ENCODE measurements around the gene KIZ. TPM values are rescaled to one million over a fixed set of nuclear protein-coding genes. Genes with fewer than 3 reads are reported as not detected.

The KIZ gene
- total and polyA plus RNA-seq, 2 of the 4 experiments (the other 2 are of a cell fraction): 9.9 to 14.0 TPM

- in situ Hi-C loops (cut with MboI; ENCODE audit: low sequenced_read_pairs): no loop called here
- no CpG with 5 or more reads among the region's 8 CpGs for WGBS, 2 experiments (ENCODE audit: extremely low coverage in 2 of 2, insufficient read length in 1 of 2)
- Histone ChIP-seq H3K79me1 (ENCODE audit: low read depth in 1 of 2, low read length in 2 of 2) (no peaks in the 10 kb centered on the region; a peak in 1 of 4 replicates), H2BK15ac (ENCODE audit: low read depth, low read length) (no peak overlapping the region), H3K4ac (ENCODE audit: low read depth, low read length) (no peak overlapping the region), H3K56ac (ENCODE audit: extremely low read depth, insufficient read depth, low read length) (no peak overlapping the region), H3K18ac (ENCODE audit: low read depth, low read length) (no peak overlapping the region), H3K23ac (ENCODE audit: low read depth, low read length) (no peak overlapping the region), H4K5ac (ENCODE audit: low read depth, low read length) (no peak overlapping the region), H3K27ac (ENCODE audit: insufficient read depth, low read length) (no peak overlapping the region), H2AK9ac (replicated peaks; ENCODE audit: low read depth, low read length, poor library complexity) (no peak overlapping the region), H4K20me1 (ENCODE audit: insufficient read depth, low read length) (no peaks in the 10 kb centered on the region), H3K36me3 (ENCODE audit: control insufficient read depth, insufficient read depth, low read length) (peaks cover 13% of the 10 kb centered on the region), H3K9me1 (ENCODE audit: insufficient read depth, low read length) (peaks cover 5% of the 10 kb centered on the region; the same call in 1 of the 2 replicates), H2BK5ac (ENCODE audit: low read depth, low read length, poor library complexity, severe bottlenecking) (no peak overlapping the region), H3K4me2 (ENCODE audit: low read depth, low read length) (no peak overlapping the region), H4K8ac (ENCODE audit: low read depth in 2 of 2, low read length in 2 of 2) (no peak overlapping the region), H2BK120ac (ENCODE audit: low read depth, low read length) (no peak overlapping the region), H2AK5ac (ENCODE audit: low read depth, low read length) (no peak overlapping the region), H2BK20ac (ENCODE audit: low read depth, low read length) (no peak overlapping the region), H3K9me3 (ENCODE audit: control insufficient read depth, insufficient read depth, low read length) (no peaks in the 10 kb centered on the region), H4K91ac (ENCODE audit: insufficient read depth, low read depth, low read length) (no peak overlapping the region), H3K9ac (ENCODE audit: low read depth, low read length) (no peak overlapping the region), H3K4me3 (ENCODE audit: insufficient read depth, low read depth, low read length) (no peak overlapping the region), H3K14ac (replicated peaks; ENCODE audit: low read depth, low read length) (no peak overlapping the region), H3K27me3 (ENCODE audit: control insufficient read depth, insufficient read depth, low read length) (no peaks in the 10 kb centered on the region), H2AFZ (replicated peaks; ENCODE audit: low read length, poor library complexity) (no peak overlapping the region), H3K4me1 (ENCODE audit: control insufficient read depth, insufficient read depth, low read length) (no peaks in the 10 kb centered on the region)
- BruUV-seq (replicated peaks): no TSS peak
- dilution Hi-C loops (cut with HindIII; ENCODE audit: low sequenced_read_pairs, unreplicated experiment): no loop called here
- DNase-seq (no peak), ATAC-seq (ENCODE audit: low read depth) (no peak)
- ChIA-PET CTCF (interaction anchor here (1.0 to 1.1 kb wide), 2 partner anchors 11 to 99 kb away, joined by 3 read pairs; no protein-coding TSS in a partner anchor), POLR2A (ENCODE audit: unreplicated experiment) (no interaction called here)
- TF ChIP-seq RCOR1 (IDR thresholded peaks at IDR 0.05; ENCODE audit: insufficient replicate concordance, low read length) (no peak), CTCF (conservative IDR thresholded peaks at IDR 0.05; ENCODE audit: low read depth, low read length) (no peak), MAFK (IDR thresholded peaks at IDR 0.05; ENCODE audit: low read depth, low read length) (no peak), SMC3 (IDR thresholded peaks at IDR 0.05; ENCODE audit: low read depth, low read length) (no peak), FOS (IDR thresholded peaks at IDR 0.05; ENCODE audit: low read depth, low read length) (no peak), RAD21 (IDR thresholded peaks at IDR 0.05; ENCODE audit: low read length) (no peak), MAZ (IDR thresholded peaks at IDR 0.05; ENCODE audit: borderline replicate concordance, low read depth, low read length) (no peak), POLR2A (IDR thresholded peaks at IDR 0.05; ENCODE audit: low read depth, low read length) (no peak), MXI1 (IDR thresholded peaks at IDR 0.05; ENCODE audit: borderline replicate concordance, low read depth, low read length) (no peak)
- TF ChIP-seq, protein P1, sequence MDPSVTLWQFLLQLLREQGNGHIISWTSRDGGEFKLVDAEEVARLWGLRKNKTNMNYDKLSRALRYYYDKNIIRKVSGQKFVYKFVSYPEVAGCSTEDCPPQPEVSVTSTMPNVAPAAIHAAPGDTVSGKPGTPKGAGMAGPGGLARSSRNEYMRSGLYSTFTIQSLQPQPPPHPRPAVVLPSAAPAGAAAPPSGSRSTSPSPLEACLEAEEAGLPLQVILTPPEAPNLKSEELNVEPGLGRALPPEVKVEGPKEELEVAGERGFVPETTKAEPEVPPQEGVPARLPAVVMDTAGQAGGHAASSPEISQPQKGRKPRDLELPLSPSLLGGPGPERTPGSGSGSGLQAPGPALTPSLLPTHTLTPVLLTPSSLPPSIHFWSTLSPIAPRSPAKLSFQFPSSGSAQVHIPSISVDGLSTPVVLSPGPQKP (IDR thresholded peaks at IDR 0.05; ENCODE audit: borderline replicate concordance, low read depth, low read length): no peak
- TF ChIP-seq, protein P2, sequence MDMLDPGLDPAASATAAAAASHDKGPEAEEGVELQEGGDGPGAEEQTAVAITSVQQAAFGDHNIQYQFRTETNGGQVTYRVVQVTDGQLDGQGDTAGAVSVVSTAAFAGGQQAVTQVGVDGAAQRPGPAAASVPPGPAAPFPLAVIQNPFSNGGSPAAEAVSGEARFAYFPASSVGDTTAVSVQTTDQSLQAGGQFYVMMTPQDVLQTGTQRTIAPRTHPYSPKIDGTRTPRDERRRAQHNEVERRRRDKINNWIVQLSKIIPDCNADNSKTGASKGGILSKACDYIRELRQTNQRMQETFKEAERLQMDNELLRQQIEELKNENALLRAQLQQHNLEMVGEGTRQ (IDR thresholded peaks at IDR 0.05; ENCODE audit: low read depth, low read length): no peak
- intact Hi-C loops (cut with micrococcal nuclease): no loop called here
Observed at GRCh38 chr20:21136015-21136732, 10.3 kb downstream of the KIZ start.

Measured in IMR-90 (cell line).